ENCODE results near the gene ADISSP.
A peak's percentile ranks its signal among the peaks of the same experiment; 100 is the strongest.

DNA sequence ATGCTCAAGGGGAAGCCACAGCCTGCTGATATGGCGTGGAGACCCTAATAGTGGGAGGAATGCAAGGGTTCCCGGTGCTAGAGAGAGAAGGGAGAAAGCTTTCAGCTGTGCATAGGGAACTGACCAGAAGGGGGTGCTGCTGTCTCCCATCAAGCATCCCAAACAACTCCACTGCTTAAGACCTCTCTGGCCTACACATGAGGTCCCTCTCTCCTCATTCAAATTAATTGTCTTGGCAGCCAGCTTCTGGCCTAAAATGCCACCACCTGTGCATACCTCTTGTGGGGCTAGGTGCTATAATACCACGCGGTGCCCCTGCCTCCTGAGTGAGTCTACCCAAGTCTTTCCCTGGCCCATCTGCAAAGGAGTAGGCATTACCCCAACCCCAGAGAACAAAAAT lies 14.5 kb downstream of the ADISSP start:
- TF ChIP-seq, protein P1, sequence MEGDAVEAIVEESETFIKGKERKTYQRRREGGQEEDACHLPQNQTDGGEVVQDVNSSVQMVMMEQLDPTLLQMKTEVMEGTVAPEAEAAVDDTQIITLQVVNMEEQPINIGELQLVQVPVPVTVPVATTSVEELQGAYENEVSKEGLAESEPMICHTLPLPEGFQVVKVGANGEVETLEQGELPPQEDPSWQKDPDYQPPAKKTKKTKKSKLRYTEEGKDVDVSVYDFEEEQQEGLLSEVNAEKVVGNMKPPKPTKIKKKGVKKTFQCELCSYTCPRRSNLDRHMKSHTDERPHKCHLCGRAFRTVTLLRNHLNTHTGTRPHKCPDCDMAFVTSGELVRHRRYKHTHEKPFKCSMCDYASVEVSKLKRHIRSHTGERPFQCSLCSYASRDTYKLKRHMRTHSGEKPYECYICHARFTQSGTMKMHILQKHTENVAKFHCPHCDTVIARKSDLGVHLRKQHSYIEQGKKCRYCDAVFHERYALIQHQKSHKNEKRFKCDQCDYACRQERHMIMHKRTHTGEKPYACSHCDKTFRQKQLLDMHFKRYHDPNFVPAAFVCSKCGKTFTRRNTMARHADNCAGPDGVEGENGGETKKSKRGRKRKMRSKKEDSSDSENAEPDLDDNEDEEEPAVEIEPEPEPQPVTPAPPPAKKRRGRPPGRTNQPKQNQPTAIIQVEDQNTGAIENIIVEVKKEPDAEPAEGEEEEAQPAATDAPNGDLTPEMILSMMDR (IDR thresholded peaks at IDR 0.05; ENCODE audit: low read length) = peak; percentile 74
- no peak for TF ChIP-seq EZH2 (IDR thresholded peaks at IDR 0.05; ENCODE audit: borderline replicate concordance, low read length)

Measured in OCI-LY1 (cell line).